IPS-18c (cell line): ENCODE measurements around the gene VWF.

Source experiments
- H3K4me3 ChIP-seq: 2 replicates; pipeline ENCODE4 v1.7.0; 2013; ENCODE audit warnings: low read depth, mild to moderate bottlenecking, low read length, moderate library complexity; ENCODE audit not compliant: insufficient read depth
- H3K9me3 ChIP-seq: one replicate; pipeline ENCODE4 v1.6.1; 2013; ENCODE audit warnings: mild to moderate bottlenecking, low read length, moderate library complexity; ENCODE audit not compliant: control insufficient read depth, insufficient read depth

VWF gene

DNA sequence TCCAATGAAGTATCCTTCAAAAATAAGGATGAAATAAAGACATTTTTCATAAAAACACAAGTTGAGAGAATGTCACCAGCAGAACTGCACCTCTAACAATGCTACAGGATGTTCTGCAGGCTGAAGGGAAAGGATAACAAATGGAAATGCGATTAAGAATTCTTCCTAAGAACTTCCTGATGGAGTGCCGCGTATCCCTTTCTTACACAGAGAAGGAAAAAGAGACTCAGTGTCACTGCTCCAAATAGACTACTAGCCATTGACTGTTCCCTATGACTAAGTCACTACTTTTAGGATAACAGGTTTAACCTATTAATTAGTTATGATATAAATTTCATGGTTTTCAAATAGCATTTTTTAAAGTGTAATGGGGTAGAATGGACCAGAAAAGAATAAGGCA, 182.6 kb downstream of the VWF start:
- H3K9me3 ChIP-seq = no peaks in the 10 kb centered on the region
- no peak overlapping the region for H3K4me3 ChIP-seq

DNA sequence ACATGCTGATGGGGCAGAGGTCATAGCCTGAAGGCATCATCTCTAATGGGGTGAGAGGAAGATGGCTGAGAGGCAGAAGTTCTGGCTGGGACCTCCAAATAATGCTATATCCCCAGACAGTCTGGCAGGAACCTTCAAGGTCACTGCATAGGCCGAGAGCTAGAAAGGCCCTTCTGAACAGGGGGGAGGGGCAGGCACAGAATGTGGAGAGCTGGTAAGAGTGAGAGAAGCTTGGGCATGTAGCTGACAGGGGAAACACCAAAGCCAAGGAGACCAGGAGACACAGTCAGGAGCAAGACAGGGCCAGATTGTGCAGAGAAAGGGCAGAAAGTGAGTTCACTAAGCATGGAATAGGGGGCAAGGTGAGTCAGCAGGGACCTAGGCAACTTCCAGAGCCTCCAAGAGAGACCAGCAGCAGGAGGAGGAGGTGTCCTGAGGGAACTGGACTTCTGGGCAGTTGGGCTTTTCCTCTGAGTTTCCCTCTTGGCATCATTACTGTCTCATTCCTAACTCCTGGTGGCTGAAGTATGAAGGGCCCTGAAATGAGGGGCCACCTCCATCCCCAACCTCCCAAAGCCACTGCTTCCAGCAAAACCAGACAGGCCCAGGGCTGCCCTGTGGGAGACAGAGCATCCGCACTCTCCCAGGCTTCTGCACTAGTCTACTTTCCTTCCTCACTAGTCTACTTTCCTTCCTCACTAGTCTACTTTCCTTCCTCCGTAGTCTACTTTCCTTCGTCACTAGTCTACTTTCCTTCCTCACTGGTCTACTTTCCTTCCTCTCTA, 196.5 kb downstream of the VWF start:
- Histone ChIP-seq H3K4me3 (no peak overlapping the region), H3K9me3 (no peaks in the 10 kb centered on the region)

DNA sequence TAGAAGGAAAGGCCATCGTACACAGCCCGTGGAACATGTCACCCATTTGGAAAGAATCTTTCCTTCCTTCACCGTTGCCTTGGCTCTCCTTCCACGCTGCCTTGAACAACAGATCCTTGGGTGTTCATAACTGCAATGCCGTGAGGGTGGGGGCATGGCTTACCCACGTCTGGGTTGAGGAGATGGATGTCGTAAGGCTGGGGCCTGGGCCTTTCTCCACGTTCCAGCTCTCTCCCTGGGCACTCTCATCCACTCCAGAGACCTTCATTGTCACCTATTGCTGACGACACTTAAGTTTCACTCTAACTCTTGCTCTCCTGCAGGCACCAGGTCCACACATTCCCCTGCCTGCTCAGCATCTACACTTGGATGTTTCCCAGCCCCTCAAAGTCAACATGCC, 198.8 kb downstream of the VWF start:
- Histone ChIP-seq H3K9me3 (no peaks in the 10 kb centered on the region), H3K4me3 (no peak overlapping the region)

DNA sequence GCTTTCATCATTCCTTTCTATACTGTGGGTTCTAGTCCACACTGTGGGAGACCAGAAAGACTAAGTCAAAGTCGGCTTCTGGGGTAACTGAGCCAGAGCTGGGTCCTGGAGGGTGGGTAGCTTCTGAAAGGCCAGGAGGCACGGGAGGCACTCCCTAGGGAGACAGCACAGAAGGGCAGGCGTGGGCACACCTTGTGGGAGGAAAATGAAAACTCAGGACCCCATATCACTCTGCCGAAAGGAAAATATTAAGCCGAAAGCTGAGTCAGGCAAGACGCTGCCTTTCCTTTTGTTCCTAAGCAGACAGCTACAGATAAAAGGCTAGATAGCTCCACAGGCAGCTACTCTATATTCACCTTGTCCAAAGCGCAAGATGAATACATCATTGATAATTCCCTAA, 200.1 kb downstream of the VWF start:
- no peaks in the 10 kb centered on the region for H3K9me3 ChIP-seq

DNA sequence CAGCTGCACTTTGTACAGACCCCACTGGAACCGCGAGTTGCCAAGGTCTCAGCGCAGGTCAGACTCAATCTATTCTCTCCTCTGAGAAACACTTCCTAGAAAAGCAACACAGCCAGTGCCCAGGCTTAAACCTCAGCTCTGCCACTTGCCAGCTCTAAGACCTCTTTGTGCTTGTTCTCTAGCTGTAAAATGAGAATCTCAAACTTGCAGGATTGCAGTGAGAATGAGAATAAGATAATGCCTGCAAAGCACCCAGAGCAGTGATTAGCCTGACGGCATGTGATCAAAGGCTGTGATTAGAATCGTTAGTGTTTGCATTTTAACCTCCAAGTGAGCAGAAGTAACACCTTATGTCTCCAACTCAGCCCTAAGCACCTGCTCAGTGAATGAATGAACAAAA, 200.7 kb downstream of the VWF start:
- no peaks in the 10 kb centered on the region for H3K9me3 ChIP-seq
- no peak overlapping the region for H3K4me3 ChIP-seq

More for the DNA sequence above, 200.1 kb downstream of the VWF start:
- H3K4me3 ChIP-seq = no peak overlapping the region

DNA sequence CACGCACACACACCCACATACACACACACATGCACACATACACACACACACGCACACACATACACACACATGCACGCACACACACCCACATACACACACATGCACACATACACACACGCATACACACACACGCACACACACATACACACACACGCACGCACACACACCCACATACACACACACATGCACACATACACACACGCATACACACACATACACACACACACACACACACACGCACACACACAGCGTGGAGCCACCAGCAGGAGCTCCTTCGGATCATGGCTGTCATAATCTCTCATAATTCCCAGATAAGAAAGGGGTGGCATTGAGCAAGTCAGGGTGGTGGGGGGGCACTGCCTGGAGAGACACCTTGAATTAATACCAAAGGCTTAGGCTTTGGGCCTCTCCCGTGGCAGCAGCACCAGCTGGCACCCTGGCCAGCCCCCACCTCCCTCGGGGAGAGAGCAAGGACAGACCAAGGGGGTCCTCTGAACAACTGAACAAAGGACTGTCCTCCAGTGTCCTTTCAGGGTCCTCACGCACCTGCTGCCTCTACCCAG, 201.3 kb downstream of the VWF start:
- Histone ChIP-seq H3K9me3 (no peaks in the 10 kb centered on the region), H3K4me3 (no peak overlapping the region)

DNA sequence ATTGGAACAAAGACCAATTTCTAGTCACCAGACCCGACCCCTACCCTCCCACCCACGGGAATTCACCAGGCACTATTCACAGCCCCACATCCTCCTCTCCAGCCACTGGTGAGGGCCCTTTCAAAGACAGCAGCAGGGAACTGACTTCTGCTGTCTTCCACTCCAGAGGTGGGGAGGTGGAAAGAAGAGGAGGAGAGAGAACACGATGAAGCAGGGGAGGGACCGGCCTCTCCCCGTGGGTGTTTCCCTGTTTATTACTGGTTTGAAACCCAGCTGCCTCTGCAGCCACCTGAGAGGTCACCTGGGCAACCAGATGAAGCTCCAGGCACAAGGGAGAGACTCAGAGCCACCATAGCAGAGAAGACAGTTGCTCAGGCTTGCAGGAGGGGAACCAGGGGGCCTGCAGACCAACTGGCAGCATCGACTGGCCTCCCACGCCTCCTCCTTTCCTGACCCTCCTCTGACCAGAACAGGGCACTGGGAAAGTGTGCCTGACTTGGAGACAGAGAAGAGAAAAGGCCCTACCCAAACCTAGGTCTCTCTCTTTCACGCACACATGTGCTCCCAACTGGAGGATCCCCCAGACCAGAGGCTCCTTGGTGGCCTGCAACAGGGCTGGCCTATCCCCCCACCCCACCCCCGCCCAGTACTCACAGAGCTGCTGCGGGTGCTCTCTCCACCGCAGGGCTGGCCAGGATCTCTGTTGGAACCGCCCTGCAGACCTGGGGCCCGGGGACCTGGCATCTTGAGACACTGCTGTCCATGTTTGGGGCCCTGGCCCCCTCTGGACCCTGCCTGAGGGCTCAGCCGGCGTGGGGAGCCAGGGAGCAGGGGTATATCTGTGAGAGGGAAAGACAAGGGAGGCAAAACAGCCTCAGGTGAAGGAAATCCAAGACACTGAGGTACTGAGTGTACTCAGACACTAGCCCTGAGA, 202.2 kb downstream of the VWF start:
- no peak overlapping the region for H3K4me3 ChIP-seq
- H3K9me3 ChIP-seq = no peaks in the 10 kb centered on the region

DNA sequence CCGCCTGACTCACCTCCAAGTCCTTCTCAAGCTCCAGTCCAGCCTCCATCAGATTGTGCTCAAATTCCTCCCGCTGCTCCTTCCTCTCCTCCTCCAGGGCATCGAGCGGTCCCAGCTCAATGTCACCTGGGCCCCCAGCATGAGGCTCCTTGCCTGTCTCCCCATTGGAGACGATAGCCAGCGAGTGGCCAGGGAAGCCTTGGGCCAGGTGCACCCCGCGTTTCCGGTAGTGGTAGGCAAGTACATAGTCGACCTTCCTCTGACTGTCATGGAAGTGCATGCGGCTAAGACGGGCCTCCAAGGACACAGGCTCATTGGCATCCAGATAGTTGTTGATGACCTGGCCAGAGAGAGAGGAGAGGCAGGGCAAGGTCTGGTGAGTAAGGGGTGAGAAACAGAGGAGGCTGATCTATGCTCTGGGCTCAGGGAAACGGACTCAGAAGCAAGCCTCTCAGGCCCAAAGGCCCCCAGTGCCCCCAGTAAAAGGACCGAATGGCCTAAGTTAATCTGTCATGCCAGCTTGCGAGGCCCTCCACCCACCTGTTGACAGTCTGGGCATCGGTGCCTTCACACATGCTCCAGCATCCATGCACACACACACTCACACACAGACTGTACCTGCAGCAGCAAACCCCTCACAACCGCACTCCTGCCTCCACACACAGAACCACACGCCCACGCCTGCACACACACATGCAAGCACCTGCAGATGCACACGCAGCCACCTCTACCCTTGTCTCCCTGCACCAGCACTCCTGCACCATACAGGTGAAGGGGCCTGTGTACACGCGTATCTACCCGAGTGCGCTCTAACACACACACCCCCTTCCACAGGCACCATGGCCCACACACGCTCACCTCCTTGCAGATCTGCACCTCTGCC, 203.2 kb downstream of the VWF start:
- H3K4me3 ChIP-seq = no peak overlapping the region
- H3K9me3 ChIP-seq = no peaks in the 10 kb centered on the region

DNA sequence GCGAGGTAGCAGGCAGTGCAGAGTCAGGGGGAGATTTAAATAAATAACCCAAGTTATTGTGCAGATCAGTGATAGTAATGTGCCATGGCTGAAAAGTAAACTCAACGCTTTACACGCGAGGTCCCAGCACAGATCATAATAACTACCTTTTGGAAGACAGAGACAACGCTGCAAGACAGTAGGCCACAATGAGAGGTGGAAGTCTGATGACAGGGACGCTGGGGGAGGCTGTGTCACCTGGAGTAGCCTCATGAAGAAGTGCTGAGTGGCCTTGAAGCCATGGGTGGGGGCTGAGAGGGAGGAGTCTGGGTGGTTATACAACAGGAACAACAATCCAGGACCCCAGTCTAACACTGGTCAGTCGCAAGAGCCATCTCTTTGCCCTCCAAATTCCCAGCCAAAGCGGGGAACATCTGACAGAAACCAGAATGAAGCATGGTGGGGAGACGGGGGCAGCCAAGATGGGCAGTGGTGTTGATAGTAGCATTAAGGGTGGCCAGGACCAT, 207.6 kb downstream of the VWF start:
- Histone ChIP-seq H3K9me3 (peaks cover 2% of the 10 kb centered on the region), H3K4me3 (no peak overlapping the region)

DNA sequence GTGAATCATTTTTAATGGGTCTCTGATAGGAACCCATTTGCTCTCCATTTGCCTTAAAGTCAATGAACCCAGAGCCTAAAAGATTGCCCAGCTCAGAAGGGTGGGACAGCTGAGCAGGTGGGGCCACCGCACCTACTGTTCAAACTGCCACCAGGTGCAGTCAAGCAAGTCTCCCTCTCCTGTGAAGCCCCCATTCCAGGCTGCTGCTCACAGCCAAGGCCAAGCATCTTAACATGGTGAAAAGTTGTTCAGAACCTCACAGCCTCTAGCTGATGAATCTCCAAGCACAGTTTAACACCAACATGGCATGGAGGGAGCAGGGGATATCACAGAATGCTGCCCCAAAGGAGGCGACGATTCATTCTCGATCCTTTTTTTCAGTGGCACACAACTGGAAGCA, 209.0 kb downstream of the VWF start:
- Histone ChIP-seq H3K9me3 (peaks cover 2% of the 10 kb centered on the region), H3K4me3 (no peak overlapping the region)

DNA sequence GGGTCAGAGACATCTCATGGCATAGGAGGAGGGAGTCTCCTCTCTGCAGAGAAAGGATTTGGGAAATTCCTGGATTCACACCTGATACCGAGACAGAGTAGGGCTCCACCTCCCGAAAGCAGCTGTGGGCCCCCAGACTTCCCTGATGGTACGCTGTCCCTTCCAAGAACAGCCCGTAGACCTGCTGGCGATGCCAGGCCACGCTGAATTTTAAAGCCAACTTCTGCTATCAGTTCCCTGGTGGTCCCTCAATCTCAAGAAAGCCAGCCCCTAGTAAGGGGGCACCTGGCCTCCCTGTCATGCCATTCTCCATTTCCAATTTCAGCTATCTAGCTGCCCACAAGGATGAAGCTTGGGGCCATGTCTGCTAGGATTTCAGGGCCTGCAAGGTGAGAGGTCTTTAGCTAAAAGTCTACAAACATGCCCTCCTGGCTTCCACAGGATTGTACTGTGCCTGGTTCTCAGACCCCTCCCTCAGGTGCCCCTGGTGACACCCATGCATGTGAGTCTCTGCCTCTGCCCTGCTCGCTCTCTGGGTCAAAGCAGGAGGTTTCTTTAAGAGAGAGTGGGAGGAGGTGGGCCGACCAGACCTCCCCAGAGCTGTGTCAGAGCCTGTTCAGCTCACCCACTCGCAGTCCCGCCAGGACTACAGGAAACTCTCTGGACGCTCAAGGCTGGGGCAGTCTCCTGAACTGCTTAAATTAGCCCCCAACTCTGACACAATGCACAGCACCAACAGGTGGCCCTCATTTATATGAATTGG, 209.9 kb downstream of the VWF start:
- Histone ChIP-seq H3K4me3 (no peak overlapping the region), H3K9me3 (peaks cover 2% of the 10 kb centered on the region)

DNA sequence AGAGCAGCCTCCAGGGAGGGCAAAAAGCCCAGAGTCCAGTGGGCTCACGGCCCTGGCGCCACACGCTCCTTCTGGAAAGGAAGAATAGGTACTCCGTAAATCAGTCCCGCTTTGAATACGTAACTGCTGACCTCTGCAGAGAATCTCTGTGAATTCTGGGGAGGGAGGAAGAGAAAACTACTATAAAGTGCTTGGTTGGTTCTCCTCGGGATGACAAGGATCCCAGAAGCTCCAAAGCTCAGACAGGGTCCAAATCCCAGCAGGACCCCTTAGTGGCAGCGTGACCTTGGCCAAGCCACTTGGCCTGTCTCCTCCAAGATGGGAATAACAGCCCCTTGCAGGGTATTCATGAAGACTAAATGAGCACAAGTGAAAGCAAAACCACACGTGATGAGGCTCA, 211.1 kb downstream of the VWF start:
- H3K9me3 ChIP-seq = peaks cover 2% of the 10 kb centered on the region

DNA sequence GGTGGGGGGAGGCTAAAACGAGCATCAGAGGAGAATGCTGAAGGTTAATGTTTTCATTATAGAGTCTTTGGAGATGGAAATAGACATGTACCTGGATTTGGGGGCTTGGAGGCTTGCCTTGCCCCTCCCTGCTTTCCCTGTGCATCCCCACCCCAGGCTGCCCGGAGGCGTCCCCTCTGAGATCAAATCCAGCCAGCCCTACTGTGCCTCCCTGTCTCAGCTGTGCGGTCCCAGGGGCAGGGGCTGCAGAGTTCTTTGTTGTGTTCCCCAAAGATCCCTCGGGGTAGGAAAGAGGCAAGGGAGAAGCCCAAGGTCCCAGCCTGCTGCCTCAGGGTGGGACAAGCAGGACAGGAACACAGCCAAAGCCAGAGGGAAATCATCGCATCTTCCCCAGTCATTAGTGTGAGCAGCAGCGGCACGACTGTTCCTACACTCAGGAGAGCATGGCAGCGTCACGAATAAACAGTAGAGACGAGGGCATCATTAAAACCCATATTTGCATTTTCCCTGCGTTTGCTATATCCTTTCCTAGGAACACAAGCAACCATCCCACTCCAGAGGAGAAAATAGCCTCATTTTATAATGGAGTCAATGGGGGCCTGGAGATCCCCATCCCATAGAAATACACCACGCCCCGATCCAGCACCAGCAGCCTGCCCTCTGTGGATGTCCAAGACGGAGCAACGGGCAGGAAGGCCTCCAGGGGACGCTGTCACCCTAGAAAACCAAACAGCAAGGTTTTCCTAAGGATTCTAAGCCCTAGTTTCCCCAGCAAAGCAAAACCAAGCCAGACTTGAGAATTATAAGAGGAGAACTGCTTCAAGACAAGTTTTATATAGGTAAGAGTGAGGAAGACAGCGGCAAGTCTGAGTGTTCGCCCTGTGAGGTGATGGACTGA, 211.8 kb downstream of the VWF start:
- Histone ChIP-seq H3K4me3 (no peak overlapping the region), H3K9me3 (peaks cover 2% of the 10 kb centered on the region)

More for the DNA sequence above, 211.1 kb downstream of the VWF start:
- H3K4me3 ChIP-seq = no peak overlapping the region

DNA sequence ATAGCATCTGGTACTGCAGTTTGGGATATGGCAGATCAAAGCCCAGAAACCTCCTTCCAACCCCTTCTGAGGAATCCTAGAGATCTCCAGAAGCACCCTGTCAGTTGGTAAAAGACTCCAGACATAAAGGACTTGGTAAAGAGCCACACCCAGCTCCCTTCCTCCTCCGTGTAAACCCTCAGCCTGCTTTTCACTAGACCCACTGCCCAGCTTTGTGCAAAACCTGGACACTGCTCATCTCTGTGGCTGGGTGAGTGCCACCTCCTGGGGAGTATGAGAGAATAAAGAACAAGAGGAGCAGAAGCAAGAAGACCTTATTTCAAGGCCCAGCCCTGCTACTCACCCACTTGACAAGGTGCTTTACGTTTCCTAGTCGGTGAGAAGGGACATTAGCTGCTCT, 212.5 kb downstream of the VWF start:
- Histone ChIP-seq H3K4me3 (no peak overlapping the region), H3K9me3 (peaks cover 2% of the 10 kb centered on the region)

DNA sequence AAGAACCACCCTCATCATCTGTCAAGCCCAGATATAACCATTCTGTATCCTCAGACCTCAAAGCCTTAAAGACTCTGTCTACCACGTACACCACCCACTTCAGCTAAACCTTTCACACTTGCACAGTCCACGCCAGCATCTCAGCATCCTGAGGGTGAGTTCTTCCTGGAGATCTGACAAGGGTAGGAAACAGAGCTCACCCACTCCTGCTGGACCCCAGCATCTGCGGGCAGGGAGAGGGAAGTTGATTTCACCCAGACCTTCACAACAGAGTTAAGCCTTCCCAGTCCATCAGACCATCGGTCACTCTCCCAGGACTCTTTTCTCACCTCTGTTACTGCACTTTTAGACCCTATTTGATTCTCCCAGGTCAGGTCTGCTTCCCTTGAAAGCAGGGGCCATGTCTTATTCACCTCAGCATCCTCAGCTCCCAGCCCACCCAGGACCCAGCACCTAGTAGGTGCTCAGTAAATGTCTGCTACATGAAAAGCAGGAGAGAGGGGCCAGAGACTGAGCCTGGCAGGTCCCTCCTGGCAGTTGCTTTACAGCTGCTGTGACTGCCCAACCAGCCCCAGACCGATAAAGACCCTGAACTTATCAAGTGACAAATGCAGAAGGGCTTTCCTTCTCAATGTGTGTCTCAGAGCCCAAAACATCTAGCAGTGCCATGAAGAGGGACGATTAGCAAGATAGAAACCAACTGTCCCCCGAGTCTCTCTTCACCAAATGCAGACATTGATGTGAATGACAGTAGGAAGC, 213.5 kb downstream of the VWF start:
- H3K9me3 ChIP-seq = peaks cover 2% of the 10 kb centered on the region
- H3K4me3 ChIP-seq = no peak overlapping the region
